Glomerular endothelial cell (primary cell): ENCODE results near the gene GAA. TPM values are rescaled to one million over a fixed set of nuclear protein-coding genes. Genes with fewer than 3 reads are reported as not detected.

Experiments
- DNase-seq: peaks from one replicate; pipeline ENCODE4 v3.0.0-alpha.2; 2011; ENCODE audit warnings: low read depth, low spot score; ENCODE audit errors: extremely low read depth
- total RNA-seq: library from RNA; depleted of rRNA; stranded (reverse); fragments of >200 nt; gene quantifications from 2 replicates; pipeline ENCODE4 v1.2.3, GENCODE V29; 2015

GAA gene
- total RNA-seq, 1 donor from 2014 or later: 166 TPM

DNA sequence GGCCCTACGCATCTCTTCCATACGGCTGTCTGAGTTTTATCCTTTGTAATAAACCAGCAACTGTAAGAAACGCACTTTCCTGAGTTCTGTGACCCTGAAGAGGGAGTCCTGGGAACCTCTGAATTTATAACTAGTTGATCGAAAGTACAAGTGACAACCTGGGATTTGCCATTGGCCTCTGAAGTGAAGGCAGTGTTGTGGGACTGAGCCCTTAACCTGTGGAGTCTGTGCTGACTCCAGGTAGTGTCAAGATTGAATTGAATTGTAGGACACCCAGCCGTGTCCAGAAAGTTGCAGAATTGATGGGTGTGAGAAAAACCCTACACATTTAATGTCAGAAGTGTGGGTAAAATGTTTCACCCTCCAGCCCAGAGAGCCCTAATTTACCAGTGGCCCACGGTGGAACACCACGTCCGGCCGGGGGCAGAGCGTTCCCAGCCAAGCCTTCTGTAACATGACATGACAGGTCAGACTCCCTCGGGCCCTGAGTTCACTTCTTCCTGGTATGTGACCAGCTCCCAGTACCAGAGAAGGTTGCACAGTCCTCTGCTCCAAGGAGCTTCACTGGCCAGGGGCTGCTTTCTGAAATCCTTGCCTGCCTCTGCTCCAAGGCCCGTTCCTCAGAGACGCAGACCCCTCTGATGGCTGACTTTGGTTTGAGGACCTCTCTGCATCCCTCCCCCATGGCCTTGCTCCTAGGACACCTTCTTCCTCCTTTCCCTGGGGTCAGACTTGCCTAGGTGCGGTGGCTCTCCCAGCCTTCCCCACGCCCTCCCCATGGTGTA, 1.5 kb downstream of the GAA start:
- no peak for DNase-seq

DNA sequence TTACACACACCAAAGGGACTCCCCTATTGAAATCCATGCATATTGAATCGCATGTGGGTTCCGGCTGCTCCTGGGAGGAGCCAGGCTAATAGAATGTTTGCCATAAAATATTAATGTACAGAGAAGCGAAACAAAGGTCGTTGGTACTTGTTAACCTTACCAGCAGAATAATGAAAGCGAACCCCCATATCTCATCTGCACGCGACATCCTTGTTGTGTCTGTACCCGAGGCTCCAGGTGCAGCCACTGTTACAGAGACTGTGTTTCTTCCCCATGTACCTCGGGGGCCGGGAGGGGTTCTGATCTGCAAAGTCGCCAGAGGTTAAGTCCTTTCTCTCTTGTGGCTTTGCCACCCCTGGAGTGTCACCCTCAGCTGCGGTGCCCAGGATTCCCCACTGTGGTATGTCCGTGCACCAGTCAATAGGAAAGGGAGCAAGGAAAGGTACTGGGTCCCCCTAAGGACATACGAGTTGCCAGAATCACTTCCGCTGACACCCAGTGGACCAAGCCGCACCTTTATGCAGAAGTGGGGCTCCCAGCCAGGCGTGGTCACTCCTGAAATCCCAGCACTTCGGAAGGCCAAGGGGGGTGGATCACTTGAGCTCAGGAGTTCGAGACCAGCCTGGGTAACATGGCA, 2.2 kb downstream of the GAA start:
- DNase-seq: no peak

DNA sequence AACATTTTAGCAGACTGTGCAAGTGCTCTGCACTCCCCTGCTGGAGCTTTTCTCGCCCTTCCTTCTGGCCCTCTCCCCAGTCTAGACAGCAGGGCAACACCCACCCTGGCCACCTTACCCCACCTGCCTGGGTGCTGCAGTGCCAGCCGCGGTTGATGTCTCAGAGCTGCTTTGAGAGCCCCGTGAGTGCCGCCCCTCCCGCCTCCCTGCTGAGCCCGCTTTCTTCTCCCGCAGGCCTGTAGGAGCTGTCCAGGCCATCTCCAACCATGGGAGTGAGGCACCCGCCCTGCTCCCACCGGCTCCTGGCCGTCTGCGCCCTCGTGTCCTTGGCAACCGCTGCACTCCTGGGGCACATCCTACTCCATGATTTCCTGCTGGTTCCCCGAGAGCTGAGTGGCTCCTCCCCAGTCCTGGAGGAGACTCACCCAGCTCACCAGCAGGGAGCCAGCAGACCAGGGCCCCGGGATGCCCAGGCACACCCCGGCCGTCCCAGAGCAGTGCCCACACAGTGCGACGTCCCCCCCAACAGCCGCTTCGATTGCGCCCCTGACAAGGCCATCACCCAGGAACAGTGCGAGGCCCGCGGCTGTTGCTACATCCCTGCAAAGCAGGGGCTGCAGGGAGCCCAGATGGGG, 3.1 kb downstream of the GAA start:
- DNase-seq: no peak

DNA sequence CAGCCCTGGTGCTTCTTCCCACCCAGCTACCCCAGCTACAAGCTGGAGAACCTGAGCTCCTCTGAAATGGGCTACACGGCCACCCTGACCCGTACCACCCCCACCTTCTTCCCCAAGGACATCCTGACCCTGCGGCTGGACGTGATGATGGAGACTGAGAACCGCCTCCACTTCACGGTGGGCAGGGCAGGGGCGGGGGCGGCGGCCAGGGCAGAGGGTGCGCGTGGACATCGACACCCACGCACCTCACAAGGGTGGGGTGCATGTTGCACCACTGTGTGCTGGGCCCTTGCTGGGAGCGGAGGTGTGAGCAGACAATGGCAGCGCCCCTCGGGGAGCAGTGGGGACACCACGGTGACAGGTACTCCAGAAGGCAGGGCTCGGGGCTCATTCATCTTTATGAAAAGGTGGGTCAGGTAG, 3.6 kb downstream of the GAA start:
- DNase-seq: no peak

DNA sequence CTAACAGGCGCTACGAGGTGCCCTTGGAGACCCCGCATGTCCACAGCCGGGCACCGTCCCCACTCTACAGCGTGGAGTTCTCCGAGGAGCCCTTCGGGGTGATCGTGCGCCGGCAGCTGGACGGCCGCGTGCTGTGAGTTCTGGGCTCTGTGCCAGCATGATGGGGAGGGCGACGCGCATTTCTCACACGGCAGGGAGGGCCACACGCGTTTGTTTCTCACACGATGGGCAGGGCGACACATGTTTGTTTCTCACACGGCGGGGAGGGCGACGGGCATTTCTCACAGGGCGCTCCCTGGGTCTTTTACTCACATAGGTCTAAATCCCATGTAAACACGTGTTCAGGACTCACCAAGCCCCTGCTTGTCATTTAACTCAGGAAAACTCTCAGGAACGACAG, 4.4 kb downstream of the GAA start:
- no peak for DNase-seq

DNA sequence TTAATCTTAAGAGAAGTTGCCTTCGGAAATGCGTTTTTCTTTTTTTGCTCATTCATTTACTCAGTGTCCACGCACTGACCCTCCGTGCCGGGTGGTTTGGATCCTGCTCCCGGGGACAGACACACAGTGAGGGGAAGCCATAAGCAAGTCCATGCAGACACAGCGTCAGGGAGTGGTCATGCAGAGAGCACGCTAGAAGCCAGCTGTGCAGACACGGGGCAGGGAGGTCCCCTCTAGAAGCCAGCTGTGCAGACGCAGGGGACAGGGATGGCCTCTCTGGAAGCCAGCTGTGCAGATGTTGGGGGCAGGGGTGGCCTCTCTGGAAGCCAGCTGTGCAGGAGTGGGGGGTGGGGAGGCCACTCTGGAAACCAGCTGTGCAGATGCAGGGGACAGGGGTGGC, 4.8 kb downstream of the GAA start:
- no peak for DNase-seq

DNA sequence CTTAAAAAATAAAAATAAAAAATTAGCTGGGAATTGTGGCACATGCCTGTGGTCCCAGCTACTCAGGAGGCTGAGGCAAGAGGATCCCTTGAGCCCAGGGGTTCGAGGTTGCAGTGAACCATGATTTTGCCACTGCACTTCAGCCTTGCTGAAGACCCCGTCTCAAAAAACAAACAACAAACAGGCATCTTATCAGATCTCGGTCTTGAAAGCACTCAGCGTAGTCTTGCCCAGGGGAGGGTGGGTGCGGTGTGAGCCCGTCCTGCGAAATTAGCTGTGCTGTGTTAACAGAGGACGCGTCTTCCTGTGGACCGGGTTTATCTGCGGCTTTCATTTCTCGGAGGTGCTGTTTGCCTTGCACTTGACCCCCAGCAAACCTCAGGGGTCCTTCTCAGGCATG, 5.4 kb downstream of the GAA start:
- DNase-seq: no peak

DNA sequence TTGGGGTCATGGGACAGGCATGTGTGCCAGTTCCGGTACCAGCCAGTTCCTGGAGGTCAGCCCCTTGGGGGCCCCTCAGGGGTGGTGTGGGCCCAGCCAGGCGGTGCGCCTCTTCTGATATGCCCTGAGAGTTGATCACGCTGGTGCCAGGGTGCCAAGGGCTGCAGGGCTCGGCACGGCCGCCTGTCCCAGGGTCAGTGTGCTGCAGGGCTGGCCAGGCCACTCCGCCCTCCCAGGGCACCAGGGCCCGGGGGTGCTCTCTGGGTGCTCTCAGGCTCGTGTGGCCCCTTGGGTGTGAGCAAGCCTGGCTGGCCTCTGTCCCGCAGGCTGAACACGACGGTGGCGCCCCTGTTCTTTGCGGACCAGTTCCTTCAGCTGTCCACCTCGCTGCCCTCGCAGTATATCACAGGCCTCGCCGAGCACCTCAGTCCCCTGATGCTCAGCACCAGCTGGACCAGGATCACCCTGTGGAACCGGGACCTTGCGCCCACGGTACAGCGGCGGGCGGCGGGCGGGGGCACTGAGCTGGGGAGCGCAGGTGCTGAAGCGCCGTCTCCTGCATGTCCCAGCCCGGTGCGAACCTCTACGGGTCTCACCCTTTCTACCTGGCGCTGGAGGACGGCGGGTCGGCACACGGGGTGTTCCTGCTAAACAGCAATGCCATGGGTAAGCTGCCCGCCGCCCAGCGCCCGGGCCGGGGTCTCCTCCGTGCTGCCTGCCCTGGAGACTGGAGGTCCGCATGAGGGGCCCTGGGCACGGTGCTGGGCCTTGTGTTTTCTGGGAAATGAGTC, 6.0 kb downstream of the GAA start:
- no peak for DNase-seq

DNA sequence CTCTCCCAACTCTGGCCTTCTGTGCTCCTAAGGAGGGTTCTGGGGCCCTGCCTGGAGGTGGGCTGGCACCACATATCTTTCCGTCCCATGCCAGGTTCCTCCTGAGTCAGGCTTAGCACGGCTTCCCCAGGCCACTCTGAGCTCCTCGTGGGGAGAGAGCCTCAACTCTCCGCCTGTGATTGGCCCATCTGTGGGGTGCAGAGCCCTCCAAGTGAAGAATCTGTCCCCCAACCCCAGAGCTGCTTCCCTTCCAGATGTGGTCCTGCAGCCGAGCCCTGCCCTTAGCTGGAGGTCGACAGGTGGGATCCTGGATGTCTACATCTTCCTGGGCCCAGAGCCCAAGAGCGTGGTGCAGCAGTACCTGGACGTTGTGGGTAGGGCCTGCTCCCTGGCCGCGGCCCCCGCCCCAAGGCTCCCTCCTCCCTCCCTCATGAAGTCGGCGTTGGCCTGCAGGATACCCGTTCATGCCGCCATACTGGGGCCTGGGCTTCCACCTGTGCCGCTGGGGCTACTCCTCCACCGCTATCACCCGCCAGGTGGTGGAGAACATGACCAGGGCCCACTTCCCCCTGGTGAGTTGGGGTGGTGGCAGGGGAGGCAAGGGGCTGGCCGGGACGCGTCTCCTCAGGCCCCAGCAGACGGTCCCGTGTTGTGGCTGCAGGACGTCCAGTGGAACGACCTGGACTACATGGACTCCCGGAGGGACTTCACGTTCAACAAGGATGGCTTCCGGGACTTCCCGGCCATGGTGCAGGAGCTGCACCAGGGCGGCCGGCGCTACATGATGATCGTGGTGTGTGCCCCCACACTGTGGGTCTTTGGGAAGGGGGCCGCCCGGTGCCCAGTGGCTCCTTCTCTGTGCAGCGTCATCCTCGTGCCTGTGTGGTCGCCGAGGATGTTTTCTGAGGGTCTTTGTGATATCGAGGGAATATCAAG, 6.9 kb downstream of the GAA start:
- DNase-seq: no peak

DNA sequence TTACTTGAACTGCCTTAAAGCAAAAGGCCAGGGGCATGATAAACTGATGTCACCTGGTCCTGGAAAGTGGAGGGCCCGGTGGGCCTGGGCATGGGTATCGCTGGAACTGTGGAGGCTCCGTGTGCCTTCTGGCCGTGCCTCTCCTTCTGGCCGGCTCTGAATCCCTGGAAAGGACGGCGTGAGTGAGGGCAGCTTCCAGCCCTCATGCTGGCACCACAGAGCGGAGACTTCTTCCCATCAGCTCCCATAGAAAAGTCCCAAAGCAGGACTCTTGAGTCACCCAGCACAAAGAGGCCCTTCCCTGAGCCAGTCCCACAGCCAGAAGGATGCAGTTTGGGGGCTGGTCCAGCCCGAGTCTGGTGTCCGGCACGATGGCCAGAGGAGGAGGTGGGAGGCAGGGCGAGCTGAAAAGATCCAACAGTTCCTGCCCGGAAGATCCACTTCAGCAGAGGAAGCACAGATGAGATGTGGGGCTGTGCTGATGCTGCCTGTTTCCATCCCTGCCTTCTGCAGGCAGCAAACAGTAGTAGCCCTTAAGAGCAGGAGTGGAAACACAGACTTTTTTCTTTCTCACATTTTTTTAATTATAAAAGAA, 7.8 kb downstream of the GAA start:
- no peak for DNase-seq

DNA sequence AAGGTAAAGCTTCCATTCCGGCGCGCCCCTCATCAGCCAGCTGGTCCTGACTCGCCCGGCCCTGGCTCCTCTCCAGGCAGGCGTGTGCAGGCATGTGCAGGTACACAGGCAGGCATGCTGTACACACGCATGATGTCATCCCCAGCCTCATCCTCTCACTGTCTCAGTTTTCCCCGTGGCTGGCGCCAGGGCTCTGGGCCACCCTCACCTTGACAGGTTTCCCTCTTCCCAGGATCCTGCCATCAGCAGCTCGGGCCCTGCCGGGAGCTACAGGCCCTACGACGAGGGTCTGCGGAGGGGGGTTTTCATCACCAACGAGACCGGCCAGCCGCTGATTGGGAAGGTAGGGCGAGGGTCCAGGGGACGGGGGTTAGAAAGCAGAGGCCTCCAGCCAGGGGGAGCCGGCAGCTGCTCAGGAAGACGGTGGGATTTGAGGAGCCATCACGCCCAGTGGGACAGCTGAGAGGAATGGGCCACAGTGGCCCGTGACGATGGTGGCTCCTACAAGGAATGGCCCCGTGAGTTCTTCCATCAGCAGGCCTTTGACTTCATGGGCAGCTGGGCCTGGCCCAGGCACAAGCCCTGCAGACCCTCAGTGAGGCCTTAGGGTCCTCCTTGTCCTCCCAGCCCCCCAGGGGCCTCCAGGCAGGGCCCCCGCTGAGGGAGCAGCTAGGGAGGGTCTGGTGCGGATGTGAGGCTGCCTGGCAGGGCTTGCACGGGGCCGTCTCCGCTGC, 8.5 kb downstream of the GAA start:
- DNase-seq: no peak

DNA sequence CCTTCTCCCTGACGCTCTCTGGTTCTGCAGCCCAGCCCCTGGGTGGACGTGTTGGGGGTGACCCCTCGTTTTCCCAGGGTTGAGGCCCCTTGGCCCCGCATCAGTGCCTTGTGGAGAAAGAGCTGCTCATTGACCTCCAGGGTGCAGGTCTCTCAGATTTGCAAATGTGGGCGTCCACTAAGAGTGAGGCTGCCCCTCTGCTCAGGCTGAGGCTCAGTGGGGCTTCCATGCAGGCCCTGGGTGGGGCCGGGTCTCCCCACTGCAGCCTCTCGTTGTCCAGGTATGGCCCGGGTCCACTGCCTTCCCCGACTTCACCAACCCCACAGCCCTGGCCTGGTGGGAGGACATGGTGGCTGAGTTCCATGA, 9.0 kb downstream of the GAA start:
- no peak for DNase-seq

DNA sequence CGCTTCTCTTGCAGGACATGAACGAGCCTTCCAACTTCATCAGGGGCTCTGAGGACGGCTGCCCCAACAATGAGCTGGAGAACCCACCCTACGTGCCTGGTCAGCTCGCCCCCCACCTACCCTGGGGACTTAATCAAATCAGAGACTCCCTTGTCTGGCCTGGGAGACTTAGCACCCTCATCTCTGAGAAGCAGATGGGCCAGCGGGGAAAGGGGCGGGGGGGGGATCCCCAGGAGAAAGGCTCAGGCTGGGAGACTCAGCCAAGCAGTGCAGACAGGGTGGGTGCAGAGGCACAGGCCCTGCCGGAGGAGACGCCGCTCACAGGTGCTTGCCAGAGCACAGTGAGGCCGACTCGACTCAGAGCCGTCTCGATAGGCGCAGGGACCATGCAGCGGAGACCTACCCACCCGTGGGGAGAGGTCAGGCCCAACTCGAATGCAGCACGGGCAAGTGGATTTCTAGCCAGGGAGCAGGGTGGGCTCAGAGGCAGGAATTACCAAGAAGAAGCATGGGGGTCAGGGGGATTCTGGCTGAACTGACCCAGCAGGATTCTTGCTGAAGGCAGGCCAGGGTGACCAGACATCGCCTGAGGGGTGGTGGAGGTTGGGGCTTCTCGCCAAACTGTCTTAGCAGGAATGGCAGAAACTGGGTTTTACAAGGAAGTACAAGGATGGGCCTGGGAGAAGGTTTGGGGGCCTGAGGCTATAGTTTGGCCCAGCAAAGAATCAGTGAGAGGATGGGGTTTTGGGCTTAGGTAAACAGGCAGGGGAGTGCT, 9.7 kb downstream of the GAA start:
- DNase-seq: no peak

DNA sequence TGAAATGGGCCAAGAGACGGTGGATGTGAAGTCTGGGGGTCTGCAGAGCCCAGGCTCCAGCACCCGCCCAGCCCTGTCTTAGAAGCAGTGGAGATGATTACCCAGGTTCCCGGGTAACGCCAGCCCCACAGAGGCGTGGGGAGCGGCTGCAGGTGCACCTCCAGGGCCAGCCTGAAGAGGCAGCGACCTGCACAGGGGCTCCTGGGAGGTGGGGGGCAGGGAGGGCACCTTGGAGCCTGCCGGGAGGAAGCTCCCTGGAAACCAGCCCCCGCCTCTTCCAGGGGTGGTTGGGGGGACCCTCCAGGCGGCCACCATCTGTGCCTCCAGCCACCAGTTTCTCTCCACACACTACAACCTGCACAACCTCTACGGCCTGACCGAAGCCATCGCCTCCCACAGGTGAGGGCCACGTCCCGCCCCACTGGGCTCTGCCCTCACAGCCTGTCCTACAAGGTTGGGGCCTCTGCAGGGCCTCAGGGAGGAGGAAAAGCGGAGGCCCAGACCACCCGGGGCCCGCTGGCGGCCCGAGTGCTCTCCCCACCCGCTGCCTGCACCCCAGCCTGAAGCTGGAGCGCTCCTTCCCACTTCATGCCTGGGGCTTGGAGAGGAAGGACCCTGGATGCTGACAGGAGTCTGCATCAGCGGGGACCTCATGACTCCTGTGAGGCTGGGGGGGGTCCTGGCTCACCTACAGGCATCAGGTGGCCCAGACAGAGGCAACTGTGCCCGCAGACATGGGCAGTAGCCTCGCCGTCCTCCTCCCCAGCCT, 10.5 kb downstream of the GAA start:
- DNase-seq: no peak

DNA sequence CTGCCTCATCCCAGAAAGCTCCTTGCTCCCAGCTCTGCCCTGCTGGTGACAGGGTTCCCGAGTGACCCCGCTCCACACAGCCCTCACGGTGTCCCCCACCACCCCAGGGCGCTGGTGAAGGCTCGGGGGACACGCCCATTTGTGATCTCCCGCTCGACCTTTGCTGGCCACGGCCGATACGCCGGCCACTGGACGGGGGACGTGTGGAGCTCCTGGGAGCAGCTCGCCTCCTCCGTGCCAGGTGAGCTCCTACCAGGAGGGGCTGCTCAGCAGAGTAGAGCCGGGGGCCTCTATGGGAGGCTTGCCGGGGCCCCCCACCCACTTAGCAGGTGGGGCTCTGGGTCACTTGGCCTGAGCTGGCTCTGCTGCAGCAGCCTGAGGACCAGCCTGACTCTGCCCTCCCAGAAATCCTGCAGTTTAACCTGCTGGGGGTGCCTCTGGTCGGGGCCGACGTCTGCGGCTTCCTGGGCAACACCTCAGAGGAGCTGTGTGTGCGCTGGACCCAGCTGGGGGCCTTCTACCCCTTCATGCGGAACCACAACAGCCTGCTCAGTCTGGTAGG, 11.2 kb downstream of the GAA start:
- DNase-seq: no peak

DNA sequence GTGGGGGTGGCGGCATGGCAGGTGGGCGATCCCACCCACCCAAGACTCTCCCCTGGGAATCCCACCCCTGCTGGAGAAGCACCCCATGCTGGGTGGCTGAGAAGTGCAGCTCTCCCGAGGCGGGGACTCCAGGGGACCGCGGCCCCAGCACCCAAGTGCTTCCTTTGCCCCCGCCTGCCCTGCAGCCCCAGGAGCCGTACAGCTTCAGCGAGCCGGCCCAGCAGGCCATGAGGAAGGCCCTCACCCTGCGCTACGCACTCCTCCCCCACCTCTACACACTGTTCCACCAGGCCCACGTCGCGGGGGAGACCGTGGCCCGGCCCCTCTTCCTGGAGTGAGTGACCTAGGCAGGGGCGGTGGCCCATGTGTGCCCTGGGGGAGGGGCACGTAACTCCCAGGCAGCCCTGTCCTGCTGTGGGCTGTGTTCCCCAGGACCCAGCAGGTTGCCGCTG, 11.7 kb downstream of the GAA start:
- no peak for DNase-seq

DNA sequence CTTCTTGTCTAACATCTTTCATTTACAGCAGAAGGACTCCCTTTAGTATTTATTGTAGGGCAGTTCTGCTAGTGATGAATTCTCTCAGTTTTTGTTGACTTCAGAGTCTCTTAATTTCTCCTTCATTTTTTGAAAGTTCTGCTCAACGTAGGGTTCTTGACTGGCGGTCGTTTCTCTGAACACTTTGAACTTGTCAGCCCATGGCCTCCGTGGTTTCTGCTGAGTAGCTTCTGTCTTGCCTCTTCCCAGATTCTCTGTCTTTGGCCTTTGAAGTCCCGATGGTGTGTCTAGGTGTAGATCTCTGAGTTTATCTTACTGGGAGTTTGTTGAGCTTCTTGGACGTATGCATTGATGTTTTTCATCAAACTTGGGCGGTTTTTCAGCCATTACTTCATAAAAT, 13.4 kb downstream of the GAA start:
- DNase-seq: no peak
